Subcutaneous preadipocyte (primary cell): ENCODE data around the gene GYG1. TPM values are rescaled to one million over a fixed set of nuclear protein-coding genes. Genes with fewer than 3 reads are reported as not detected.

Source experiments
- total RNA-seq: library from RNA; depleted of rRNA; stranded (reverse); fragments of >200 nt; gene quantifications from 2 replicates; pipeline ENCODE4 v1.2.3, GENCODE V29; 2012

GYG1 gene
- total RNA-seq, result 34.2 and 38.9 TPM in 2 replicates

DNA sequence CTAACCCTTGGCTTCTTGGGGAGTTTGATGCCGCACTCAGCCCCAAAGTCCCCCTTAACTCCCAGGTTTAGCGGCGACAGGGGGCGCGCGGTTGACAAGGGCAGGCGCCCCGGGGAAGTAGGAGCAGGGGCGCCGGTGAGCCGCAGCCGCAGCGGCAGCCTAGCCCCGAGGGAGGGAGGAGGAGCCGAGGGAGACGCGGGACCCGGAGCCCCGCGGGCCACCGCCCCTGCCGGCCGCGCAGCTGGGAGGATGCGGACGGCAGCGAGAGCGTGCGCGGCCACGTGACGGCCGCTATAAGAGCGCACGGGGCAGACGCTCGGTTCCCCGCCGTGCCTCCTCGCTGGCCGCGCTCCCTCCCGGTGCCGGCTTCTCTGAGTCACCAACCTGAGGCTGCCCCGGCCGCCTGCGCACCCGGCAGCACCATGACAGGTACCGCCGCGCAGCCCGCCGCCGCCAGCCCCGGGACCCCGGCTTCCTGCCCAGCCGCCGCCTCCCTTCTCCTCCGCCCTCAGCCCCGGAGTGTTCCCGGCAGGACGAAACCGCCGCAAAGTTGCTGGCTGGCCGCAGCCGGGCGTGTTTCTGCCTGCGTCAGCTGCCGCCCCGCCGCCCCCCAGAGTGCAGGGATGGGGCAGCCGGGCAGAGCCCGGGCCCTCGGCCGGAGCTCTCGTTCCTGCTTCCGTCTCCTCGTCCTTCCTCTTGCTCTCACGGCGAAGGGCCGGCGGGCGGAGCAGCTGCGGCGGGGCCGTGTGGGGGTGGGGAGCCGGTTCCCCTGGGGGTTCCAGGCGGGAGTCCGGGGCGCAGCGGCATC lies at the start of gene GYG1:
Gene GYG1 (plus strand): TSS at position 322 of the 808 bp plus-strand sequence. CDS start 101 bp downstream, at position 423.

Other genes with a start within 250 kb of the GYG1 start
- 0.37 TPM in 1 of 2 replicates, not detected in the other for gene CPB1, start 163.7 kb upstream of the GYG1 start, total RNA-seq
- gene CPA3, start 126.2 kb upstream of the GYG1 start, total RNA-seq, result not detected in 2 replicates
- 32.0 and 42.0 TPM in 2 replicates for gene HLTF, start 95.0 kb downstream of the GYG1 start, total RNA-seq
- gene HPS3, start 138.1 kb downstream of the GYG1 start, total RNA-seq, result 33.1 and 45.0 TPM in 2 replicates
- 0.20 and 0.73 TPM in 2 replicates for gene CP, start 230.3 kb downstream of the GYG1 start, total RNA-seq